SK-N-SH (cell line): ENCODE measurements around the gene SCARF1. TPM values are rescaled to one million over a fixed set of nuclear protein-coding genes. Genes with fewer than 3 reads are reported as not detected.

Experiments used
- CTCF ChIA-PET: fragments of 300-600, 350-600 bp; formaldehyde crosslinking; extraction: SDS; loops from one replicate; lab custom pipeline; 2021; lab: Yijun Ruan, JAX
- POLR2A ChIA-PET: fragments of 350-600 bp; sonication (Branson Sonifier 250); formaldehyde crosslinking; extraction: SDS; loops from one replicate; lab custom pipeline; 2020; ENCODE audit warnings: antibody characterized with exemption, inconsistent platforms; lab: Yijun Ruan, JAX
- DNase-seq: peaks from one replicate; pipeline ENCODE4 v3.0.0; 2012
- H2AFZ ChIP-seq: fragments of 200-600 bp; sonication (generic); 2 replicates; pipeline ENCODE4 v1.8.1; 2016; ENCODE audit warnings: antibody characterized with exemption, mild to moderate bottlenecking, low read depth
- H3F3A ChIP-seq: fragments of 200-600 bp; sonication (generic); replicated peaks from 2 replicates; pipeline ENCODE3; 2016; ENCODE audit warnings: antibody characterized with exemption, mild to moderate bottlenecking; ENCODE audit not compliant: insufficient read depth
- H3K27ac ChIP-seq, 2 experiments: fragments of 200-500 bp in 1 of 2; fragments of 200-600 bp in 1 of 2; sonication (Bioruptor generic) in 1 of 2; sonication (generic), shearing (Covaris generic) in 1 of 2; 2 replicates each; pipeline versions ENCODE4 v1.5.1 to v1.6.1; 2014 to 2016; ENCODE audit warnings: low read depth in 2 of 2, inconsistent platforms in 1 of 2, low read length in 1 of 2, mild to moderate bottlenecking in 1 of 2, mixed read lengths in 1 of 2
- H3K27me3 ChIP-seq: fragments of 200-600 bp; sonication (generic), shearing (Covaris generic); 2 replicates; pipeline ENCODE4 v1.6.1; 2016; ENCODE audit warnings: mixed run types; ENCODE audit not compliant: insufficient read depth
- H3K36me3 ChIP-seq, 2 experiments: fragments of 200-500 bp in 1 of 2; fragments of 200-600 bp in 1 of 2; sonication (Bioruptor generic) in 1 of 2; sonication (generic) in 1 of 2; replicated peaks in 1 of 2; 2 replicates each; pipeline versions ENCODE3 to v1.5.1; 2014 to 2016; ENCODE audit warnings: low read length in 1 of 2, mild to moderate bottlenecking in 1 of 2; ENCODE audit not compliant: insufficient read depth in 2 of 2, control insufficient read depth in 1 of 2
- H3K4me1 ChIP-seq, 2 experiments: fragments of 200-500 bp in 1 of 2; fragments of 200-600 bp in 1 of 2; sonication (Bioruptor generic) in 1 of 2; sonication (generic), shearing (Covaris generic) in 1 of 2; 2 replicates each; pipeline versions ENCODE4 v1.5.1 to v1.6.1; 2014 to 2016; ENCODE audit warnings: low read depth in 1 of 2, low read length in 1 of 2, mixed run types in 1 of 2; ENCODE audit not compliant: insufficient read depth in 2 of 2, control insufficient read depth in 1 of 2
- H3K4me2 ChIP-seq: fragments of 200-600 bp; sonication (generic), shearing (Covaris generic); 2 replicates; pipeline ENCODE4 v1.6.1; 2017; ENCODE audit warnings: mixed run types
- H3K4me3 ChIP-seq, 2 experiments: fragments of 200-500 bp in 1 of 2; fragments of 200-600 bp in 1 of 2; sonication (Bioruptor generic) in 1 of 2; sonication (generic), shearing (Covaris generic) in 1 of 2; 2 replicates each; pipeline versions ENCODE4 v1.5.1 to v1.8.1; 2014 to 2016; ENCODE audit warnings: low read depth in 2 of 2, inconsistent platforms in 1 of 2, low read length in 1 of 2, mild to moderate bottlenecking in 1 of 2, mixed read lengths in 1 of 2, moderate library complexity in 1 of 2
- H3K79me2 ChIP-seq: fragments of 200-600 bp; sonication (generic); 2 replicates; pipeline ENCODE4 v1.8.1; 2017; ENCODE audit warnings: mild to moderate bottlenecking; ENCODE audit not compliant: insufficient read depth
- H3K9ac ChIP-seq: fragments of 200-600 bp; sonication (generic); 2 replicates; pipeline ENCODE4 v1.6.1; 2017; ENCODE audit warnings: mixed run types
- H3K9me2 ChIP-seq: fragments of 200-600 bp; sonication (generic); 2 replicates; pipeline ENCODE4 v1.6.1; 2017; ENCODE audit warnings: mixed run types
- H3K9me3 ChIP-seq: fragments of 200-600 bp; sonication (generic); 2 replicates; pipeline ENCODE4 v1.6.1; 2017; ENCODE audit warnings: mixed run types, mild to moderate bottlenecking, moderate library complexity
- H4K20me1 ChIP-seq: fragments of 200-600 bp; sonication (generic); 2 replicates; pipeline ENCODE4 v1.6.1; 2017; ENCODE audit warnings: mild to moderate bottlenecking, mixed run types; ENCODE audit not compliant: insufficient read depth
- CTCF ChIP-seq: fragments of 200-600 bp; sonication (generic); IDR thresholded peaks from 2 replicates; pipeline ENCODE4 v1.6.1; 2017; ENCODE audit warnings: antibody characterized with exemption, mild to moderate bottlenecking, moderate library complexity
- ELF1 ChIP-seq: IDR thresholded peaks from 2 replicates; pipeline ENCODE4 v1.4.0; 2012
- EZH2phosphoT487 ChIP-seq: fragments of 200-600 bp; sonication (generic); IDR thresholded peaks from 2 replicates; pipeline ENCODE4 v1.6.1; 2017; ENCODE audit warnings: low read depth, mixed run types, mild to moderate bottlenecking, antibody characterized with exemption, moderate library complexity, borderline replicate concordance
- FOXM1 ChIP-seq: IDR thresholded peaks from 2 replicates; pipeline ENCODE4 v1.4.0; 2012; ENCODE audit warnings: low read depth, mild to moderate bottlenecking
- GABPA ChIP-seq: IDR thresholded peaks from 2 replicates; pipeline ENCODE4 v1.4.0; 2012; ENCODE audit warnings: low read depth, mild to moderate bottlenecking
- GATA2 ChIP-seq: sonication (generic); formaldehyde crosslinking; IDR thresholded peaks from 2 replicates; pipeline ENCODE4 v1.5.0; 2020; ENCODE audit warnings: mild to moderate bottlenecking, missing genetic modification reagents
- JUND ChIP-seq: IDR thresholded peaks from 2 replicates; pipeline ENCODE4 v1.4.0; 2012
- MXI1 ChIP-seq: IDR thresholded peaks from 2 replicates; pipeline ENCODE4 v1.6.1; 2012; ENCODE audit warnings: mild to moderate bottlenecking, low read depth, low read length, improper control_type of control experiment
- NFIC ChIP-seq: IDR thresholded peaks from 2 replicates; pipeline ENCODE4 v1.4.0; 2012; ENCODE audit warnings: borderline replicate concordance
- NRF1 ChIP-seq: IDR thresholded peaks from 2 replicates; pipeline ENCODE4 v1.6.1; 2012; ENCODE audit warnings: low read depth, mild to moderate bottlenecking, low read length
- PBX3 ChIP-seq: IDR thresholded peaks from 2 replicates; pipeline ENCODE4; 2012
- POLR2AphosphoS5 ChIP-seq: IDR thresholded peaks from 2 replicates; pipeline ENCODE4 v1.6.1; 2012; ENCODE audit warnings: low read depth, low read length
- RFX5 ChIP-seq: IDR thresholded peaks from 2 replicates; pipeline ENCODE4 v1.6.1; 2012; ENCODE audit warnings: mild to moderate bottlenecking, improper control_type of control experiment, low read length
- RXRA ChIP-seq: IDR thresholded peaks from 2 replicates; pipeline ENCODE4 v1.4.0; 2012; ENCODE audit warnings: low read depth, mild to moderate bottlenecking, borderline replicate concordance
- SIN3A ChIP-seq: IDR thresholded peaks from 2 replicates; pipeline ENCODE4 v1.6.1; 2012; ENCODE audit warnings: low read depth, mild to moderate bottlenecking, low read length, moderate library complexity, borderline replicate concordance
- TAF1 ChIP-seq: IDR thresholded peaks from 2 replicates; pipeline ENCODE4 v1.6.1; 2012; ENCODE audit warnings: low read depth, mild to moderate bottlenecking, low read length, moderate library complexity, borderline replicate concordance
- TCF12 ChIP-seq: IDR thresholded peaks from 2 replicates; pipeline ENCODE4 v1.4.0; 2012
- YY1 ChIP-seq: IDR thresholded peaks from 2 replicates; pipeline ENCODE4 v1.4.0; 2012; ENCODE audit warnings: low read depth, mild to moderate bottlenecking
- ZBTB33 ChIP-seq: IDR thresholded peaks from 2 replicates; pipeline ENCODE4 v1.4.0; 2012; ENCODE audit warnings: low read depth, borderline replicate concordance
- WGBS: methylation state at CpG from one replicate; pipeline ENCODE4 v1.1.6; 2017; ENCODE audit warnings: low lambda C conversion rate; 5-methylcytosine and 5-hydroxymethylcytosine counted together
- polyA plus RNA-seq, 3 experiments: library from polyadenylated mRNA; depleted of rRNA; stranded (reverse); fragments of >200 nt; gene quantifications; 2 replicates each; pipeline ENCODE4 v1.2.3, GENCODE V29; 2012

The SCARF1 gene
- polyA plus RNA-seq, 1 of the 3 experiments (the other 2 are of a cell fraction) = 0.39 TPM

GRCh38 chr17:1612400-1612799 is 33.1 kb downstream of the SCARF1 start:
- CTCF ChIA-PET = no interaction called here

More at GRCh38 chr17:1612400-1612799, 33.1 kb downstream of the SCARF1 start:
- H3K36me3 ChIP-seq = no peaks in the 10 kb centered on the region
- no peaks in the 10 kb centered on the region for H3K9me2 ChIP-seq
- DNase-seq = no peak
- no peak overlapping the region for H3K27ac ChIP-seq
- no peaks in the 10 kb centered on the region for H4K20me1 ChIP-seq
- TF ChIP-seq POLR2AphosphoS5 = no peak
- TF ChIP-seq SIN3A = no peak
- no peak for TF ChIP-seq RFX5
- TF ChIP-seq MXI1 = no peak
- TF ChIP-seq NFIC = no peak
- no peak for TF ChIP-seq JUND
- TF ChIP-seq ZBTB33 = no peak
- no peak for TF ChIP-seq CTCF
- TF ChIP-seq ELF1 = no peak
- TF ChIP-seq PBX3 = no peak
- no peak for TF ChIP-seq TAF1
- TF ChIP-seq EZH2phosphoT487 = no peak
- TF ChIP-seq NRF1 = no peak
- no peak for TF ChIP-seq GABPA
- TF ChIP-seq TCF12 = no peak
- no peak for TF ChIP-seq RXRA
- TF ChIP-seq YY1 = no peak
- no peak for TF ChIP-seq GATA2 (CRISPR knock-in tag)
- TF ChIP-seq FOXM1 = no peak
- no peaks in the 10 kb centered on the region for H3F3A ChIP-seq
- H2AFZ ChIP-seq = no peak overlapping the region
- H3K4me3 ChIP-seq = no peak overlapping the region
- 90% methylated on average over 16 of the region's 16 CpGs for WGBS
- H3K27me3 ChIP-seq = no peaks in the 10 kb centered on the region
- no peaks in the 10 kb centered on the region for H3K9me3 ChIP-seq
- no peak overlapping the region for H3K9ac ChIP-seq
- no peaks in the 10 kb centered on the region; a peak in 1 of 4 replicates for H3K4me1 ChIP-seq
- H3K4me2 ChIP-seq = no peak overlapping the region
- no peaks in the 10 kb centered on the region for H3K79me2 ChIP-seq
- POLR2A ChIA-PET = no interaction called here
